Pons (tissue), 1 donor: Measurements from ENCODE around the gene SPATA12.
"Not testable (repeated sequence)": the region's sequence is repeated elsewhere in the genome, so short reads cannot be mapped to it uniquely, and the experiment has no call there.

ENCODE experiments used
- DNase-seq: peaks from one replicate; pipeline ENCODE4 v3.0.0-alpha.2; 2016; ENCODE audit warnings: low spot score

Gene SPATA12

DNA sequence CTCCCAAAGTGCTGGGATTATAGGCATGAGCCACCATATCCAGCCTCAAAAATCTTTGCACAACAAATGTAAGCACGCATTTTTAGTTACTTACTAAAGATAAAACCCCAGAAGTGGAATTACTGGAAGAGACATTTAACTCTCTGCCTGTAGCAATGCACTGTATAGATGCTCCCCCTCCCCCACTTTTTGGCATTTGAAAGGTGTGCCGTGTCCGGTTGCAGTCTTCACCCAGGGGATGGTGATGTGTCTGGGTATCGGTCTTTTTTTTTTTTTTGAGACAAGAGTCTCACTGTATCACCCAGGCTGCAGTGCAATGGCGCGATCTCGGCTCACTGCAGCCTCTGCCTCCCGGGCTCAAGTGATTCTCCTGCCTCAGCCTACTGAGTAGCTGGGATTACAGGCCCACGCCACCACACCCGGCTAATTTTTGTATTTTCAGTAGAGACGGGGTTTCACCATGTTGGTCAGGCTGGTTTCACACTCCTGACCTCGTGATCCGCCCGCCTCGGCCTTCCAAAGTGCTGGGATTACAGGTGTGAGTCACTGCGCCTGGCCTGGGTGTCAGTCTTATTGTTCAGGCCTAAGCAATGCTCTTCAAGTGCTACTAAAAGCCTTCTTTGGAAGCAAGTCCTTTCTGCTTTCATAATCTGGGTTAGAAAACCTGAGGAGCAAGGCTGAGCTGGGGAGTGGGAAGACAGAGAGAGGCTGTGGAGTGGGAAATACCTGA is 23.0 kb downstream of the SPATA12 start:
- not testable (repeated sequence) for DNase-seq

DNA sequence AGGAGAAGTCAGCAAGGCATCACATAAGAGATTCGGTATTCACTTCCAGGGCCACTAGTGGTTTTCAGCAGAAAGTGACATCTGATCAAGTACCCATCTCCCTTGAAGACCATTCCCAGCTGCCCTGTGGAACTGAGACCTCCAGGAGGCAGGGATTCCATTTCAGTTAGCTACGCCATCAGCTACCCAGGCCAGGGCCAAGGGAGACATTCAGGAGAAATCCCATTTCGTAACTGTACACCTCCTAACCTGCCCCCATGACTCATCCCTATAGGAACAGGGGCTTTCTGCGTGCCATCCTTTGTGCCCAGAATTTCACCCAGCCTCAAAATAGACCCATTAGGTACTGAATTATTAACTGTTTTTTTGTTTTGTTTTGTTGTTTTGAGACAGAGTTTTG is 24.7 kb downstream of the SPATA12 start:
- no peak for DNase-seq

DNA sequence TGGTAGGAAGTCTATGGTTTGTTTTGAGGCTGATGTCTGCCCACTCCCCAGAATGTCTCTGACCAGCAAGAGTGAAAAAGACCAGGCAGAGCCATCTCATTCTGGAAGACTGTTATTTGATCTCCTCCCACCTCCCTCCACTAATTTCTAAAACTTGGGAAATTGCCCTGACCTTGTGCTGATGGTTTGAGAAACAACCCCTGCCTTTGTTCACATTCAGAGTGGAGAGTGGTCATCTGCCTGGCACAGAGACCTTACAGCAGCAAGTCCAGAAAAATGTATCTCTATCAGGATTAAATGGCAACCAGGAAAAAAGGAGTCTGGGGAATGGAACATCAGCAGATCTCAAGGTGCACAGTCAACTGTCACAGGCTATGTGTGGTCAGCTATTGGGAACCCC is 25.7 kb downstream of the SPATA12 start:
- peak; percentile 90 for DNase-seq

DNA sequence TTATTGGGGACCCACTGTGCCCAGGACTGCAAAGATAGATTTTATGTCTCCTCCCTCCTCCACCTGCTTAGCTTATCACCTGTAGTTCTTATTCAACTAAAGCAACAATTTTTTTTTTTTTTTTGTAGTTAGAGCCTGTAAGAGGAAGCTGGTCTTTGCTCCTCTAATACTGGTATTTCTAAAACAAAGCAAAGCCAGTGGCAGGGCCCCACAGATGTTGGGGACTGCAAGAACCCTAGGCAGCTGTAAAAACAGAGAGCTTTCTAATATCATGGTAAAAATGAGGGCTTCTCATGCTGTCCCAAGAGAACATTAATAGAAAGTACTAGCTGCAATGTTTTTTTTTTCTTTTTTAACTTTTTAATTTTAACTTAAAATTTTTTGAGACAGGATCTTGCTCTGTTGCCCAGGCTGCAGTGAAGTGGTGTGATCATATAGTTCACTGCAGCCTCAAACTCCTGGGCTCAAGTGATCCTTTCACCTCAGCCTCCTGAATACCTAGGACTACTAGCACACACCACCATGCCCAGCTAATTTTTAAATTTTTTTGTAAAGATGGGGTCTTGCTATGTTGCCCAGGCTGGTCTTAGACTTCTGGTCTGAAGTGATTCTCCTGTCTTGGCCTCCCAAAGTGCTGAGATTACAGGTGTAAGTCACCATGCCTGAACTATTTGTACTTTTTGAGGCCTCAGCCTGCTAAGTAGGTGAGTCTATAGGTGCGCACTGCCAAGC is 27.1 kb downstream of the SPATA12 start:
- DNase-seq: no peak

DNA sequence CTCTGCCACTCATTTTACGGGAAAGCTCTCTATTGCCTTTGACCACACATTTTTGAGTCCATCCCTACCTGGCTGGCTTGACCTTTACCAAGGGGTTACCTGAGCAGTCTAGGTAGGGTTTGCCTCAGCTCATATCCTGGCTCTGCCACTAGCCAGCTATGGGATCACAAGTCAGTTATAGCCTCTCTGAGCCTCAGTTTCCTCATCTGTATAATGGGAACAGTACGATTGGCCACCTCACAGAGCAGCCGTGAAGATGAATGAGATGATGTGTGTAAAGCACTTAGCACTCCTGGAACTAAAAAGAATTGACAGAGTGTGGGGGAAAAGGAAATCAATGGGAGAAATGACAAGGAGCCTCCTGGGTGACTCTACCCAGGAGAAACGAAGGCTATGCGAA is 28.0 kb downstream of the SPATA12 start:
- DNase-seq: no peak

DNA sequence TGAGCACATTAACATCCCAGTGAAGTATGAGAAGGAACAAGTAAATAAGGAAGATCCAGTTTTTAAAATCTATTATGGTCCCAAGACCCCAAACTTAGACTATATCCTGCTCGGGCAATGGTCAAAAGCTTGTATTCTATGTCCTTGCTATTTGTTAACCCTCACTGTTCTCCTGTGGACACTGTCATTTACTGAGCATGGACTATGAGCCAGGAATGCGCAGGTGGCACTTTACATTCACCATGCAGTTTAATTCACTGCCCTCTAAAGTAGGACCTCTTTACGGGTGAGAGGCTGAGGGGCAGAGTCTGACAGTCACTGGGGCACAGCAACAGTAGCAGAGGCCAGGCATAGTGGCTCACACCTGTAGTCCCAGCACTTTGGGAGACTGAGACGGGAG is 28.6 kb downstream of the SPATA12 start:
- no peak for DNase-seq

DNA sequence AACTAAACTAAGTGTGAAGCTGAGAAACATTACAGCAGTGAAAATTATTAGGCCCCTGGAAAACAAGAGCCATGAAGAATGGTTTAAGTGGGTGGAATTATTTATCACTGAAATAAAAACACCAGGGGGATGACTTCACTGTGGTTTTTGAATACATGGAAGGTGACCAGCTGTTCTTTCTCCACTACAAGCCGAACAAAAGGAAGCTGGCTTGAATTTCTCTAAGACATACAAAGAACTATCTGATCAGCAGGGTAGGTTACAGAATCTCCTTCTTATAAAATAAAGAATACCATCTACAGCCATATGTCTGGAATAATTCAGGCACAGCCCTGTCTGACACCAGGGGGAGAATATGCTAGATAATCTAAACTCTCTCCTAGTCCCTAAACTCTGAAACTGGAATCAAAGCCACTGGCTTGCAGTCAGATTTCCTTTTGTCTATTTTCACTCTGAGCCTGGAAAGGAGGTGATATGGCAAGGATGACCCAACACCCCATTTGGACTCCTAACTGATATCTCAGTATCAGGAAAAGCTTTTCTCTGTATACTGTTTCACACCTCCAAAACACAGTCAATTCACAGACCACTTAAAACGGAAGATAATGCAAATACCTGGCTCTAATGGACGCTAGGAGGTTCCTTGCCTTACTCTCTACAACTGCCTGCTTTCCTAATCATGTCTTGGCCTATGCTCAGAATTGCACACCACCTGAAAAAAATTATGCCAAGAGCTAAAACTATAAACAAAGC is 31.2 kb downstream of the SPATA12 start:
- no peak for DNase-seq

DNA sequence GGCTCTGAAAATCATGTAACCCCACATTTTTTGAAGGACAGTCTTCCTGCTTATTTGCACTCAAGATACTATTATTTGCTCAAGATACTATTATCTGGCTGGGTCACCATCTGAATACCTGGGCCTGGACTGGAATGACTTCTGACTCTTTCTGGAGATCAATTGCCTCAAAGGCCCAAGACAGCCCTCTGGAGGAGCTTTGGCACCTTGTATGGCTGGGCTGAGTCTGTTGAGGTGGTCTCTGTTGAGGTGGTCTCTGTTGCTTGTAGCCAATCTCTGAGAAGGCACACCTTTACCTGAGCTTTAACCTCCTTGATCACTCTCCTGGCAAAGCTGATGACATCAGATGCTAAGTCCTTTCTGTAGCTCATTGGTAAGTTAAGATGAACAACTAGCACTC is 33.0 kb downstream of the SPATA12 start:
- no peak for DNase-seq

DNA sequence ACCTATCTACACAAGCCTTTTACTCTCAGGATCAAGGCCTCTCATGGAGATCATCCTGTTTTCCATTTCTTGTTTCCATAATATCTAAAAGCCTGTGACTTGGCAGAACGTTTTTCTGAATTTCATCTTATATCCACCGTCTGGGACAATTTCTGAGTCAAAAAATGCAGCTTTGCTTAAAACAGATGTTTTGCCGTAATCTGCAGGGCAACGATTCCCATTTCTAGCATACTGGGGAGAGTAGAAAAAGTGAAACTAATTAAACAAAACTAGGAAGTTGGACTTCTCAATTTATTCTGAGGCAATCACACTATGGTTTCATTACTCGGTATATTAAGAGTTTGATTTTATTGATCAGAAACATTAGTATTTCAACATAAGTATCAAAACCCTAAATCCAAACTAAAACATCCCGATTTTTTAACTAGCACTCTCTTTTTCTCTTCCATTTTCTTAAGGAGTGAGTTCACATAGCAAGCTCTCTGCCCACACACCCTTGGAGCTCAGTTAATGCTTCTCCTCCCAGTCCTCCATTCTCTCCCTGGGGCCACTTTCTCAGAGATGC is 33.6 kb downstream of the SPATA12 start:
- no peak for DNase-seq

DNA sequence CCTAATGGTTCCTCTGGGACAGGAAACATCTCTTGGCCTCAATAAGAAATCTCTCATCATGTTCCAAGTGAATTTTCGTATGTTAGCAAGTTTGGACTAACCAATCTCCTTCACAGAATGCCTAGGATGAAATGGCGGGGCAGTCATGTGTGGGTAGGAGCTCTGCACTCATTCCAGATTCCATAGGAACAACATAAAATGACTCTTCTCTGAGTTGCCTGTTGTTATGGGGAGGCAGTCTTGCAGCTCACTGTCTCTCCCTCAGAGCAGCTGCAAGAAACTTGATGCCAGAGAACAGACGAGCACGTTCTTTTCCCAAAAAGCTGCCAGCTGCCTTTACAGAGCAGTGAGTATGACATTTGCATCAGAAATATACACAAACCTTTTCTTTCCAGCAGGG is 34.1 kb downstream of the SPATA12 start:
- DNase-seq: no peak

DNA sequence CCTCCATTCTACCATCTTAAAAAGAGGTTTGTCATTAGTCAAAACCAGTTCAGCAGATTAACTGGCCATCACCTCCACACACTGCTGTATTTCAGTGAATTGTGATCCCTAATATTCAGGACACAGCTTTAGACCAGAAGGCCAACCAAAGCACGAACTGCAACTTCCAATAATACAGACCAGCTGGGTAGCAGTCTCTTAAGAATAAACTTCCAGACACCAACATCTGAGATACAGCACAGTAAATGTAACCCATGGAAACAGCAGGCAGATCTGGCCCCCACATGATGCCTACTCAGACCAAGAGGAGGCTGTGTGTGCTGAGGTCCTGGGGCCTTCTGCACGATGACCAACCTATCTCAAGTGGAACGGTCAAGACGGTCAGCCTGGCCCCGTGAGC is 34.9 kb downstream of the SPATA12 start:
- DNase-seq: no peak

DNA sequence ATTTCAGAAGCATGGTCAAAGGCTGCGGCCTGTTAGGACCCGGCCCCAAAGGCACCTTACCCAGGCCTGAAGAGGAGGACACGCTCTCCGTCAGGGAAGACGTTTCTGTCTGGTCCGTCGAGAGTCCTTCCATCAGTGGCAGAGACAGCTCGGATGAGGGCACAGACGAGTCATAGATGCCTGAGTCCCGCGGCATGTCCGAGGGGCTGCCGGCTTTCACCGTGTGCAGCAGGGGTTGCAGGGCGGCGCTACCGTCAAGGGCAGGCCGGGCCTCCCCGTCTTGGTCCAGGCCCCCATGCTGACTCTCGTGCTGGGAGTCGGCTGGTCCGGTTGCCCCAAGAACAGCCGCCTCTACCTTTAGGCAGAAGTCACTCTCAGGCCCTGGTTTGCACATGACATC is 37.1 kb downstream of the SPATA12 start:
- DNase-seq: no peak

DNA sequence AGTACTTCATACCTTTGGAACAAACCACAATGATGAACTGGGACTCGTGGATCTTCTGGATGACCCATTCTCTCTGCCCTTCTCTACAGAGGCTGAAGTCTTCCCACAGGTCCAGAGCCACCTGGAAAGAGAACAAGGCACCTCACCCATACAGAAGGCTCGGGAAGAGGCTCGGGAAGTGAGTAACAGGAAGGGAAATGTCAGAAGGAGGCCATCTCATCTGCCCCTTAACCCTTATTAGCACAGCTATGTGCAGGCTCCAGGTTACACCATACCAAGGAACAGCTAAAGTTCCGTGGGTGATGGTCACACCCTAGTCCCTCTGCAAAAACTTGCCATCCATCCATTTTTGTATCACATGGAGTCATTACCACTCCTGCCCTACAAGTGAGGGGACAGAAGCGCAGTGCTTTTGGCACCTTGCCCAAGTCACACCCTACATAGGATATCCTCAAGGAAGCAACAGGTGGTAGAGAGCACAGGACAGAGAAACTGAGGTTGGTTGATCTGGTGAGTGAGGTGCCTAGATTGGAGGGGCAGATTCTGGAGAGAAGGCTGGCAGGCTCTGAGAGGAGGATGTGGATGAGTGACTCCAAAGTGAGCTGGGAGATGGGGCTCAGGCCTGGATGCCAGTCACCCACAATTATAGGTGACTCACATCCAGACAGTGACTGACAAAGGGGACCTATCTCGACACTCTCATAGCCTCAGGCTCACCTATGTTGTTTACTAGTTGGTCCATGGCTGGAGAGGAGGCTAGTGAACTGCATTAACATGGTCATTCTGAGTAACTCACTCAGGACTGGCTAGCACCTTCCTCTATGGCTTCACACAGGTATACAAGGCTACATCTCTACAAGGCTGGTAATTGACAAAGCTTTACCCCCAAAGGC is 38.2 kb downstream of the SPATA12 start:
- no peak for DNase-seq

DNA sequence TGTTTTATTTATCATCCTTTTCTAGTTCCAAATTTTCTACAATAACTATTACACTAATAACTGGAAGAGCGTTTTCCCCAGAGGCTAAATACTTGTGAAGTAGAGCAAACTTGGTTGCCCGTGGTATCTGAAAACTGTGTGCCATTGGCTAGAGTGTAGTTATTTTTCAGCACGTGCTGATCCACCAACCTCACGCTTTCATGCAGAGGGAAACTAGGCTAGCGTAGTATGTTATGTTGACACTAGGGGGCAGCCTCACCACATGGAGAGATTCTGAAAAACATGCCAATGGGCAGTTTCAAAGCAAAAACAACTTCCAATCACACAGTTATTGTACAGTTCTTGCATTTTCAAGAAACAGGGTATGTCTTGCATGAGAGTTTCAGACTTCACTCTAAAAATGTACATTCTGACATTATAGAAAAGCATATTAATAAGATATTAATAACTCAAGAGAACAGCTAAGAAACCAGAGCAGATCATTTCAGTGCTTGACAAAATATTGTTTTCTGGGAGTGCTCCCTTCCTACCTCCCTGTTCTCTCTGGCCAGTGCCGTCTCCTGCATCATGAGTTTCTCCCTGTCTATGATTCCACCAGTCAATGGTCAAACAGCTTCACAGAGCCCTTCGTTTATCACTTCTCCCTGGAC is 39.7 kb downstream of the SPATA12 start:
- peak; percentile 86 for DNase-seq

DNA sequence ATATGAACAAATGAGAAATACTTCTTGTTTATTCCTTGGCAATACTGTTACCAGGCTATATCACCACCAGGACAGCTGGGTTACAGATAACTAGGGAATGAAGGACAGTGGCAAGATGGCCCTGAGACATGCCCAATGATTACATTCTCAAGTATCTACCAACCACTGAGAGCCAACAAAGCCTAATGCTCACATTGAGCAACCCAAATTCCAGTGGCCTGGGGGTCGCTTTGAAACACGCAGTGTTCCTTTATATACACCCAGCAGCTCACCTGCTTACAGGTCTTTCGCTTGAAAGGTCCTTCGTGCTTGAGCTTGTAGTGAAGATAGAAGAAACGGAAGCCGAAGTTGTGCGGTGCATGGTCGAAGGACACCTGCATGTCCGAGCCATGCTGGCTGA is 45.1 kb downstream of the SPATA12 start:
- DNase-seq: no peak

DNA sequence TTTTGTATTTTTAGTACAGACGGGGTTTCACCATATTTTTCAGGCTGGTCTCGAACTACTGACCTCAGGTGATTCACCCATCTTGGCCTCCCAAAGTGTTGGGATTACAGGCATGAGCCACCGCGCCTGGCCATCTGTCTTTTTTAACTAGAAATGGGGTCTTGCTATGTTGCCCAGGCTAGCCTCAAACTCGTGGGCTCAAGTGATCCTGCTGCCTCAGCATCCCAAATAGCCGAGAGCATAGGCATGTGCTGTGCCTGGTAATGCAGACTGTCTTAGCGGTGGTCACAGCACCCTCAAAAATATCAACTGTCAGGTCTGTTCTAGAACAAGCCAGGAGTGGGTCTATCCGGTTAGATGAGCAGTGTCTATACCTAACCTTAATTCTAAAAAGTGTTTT is 48.2 kb downstream of the SPATA12 start:
- no peak for DNase-seq

DNA sequence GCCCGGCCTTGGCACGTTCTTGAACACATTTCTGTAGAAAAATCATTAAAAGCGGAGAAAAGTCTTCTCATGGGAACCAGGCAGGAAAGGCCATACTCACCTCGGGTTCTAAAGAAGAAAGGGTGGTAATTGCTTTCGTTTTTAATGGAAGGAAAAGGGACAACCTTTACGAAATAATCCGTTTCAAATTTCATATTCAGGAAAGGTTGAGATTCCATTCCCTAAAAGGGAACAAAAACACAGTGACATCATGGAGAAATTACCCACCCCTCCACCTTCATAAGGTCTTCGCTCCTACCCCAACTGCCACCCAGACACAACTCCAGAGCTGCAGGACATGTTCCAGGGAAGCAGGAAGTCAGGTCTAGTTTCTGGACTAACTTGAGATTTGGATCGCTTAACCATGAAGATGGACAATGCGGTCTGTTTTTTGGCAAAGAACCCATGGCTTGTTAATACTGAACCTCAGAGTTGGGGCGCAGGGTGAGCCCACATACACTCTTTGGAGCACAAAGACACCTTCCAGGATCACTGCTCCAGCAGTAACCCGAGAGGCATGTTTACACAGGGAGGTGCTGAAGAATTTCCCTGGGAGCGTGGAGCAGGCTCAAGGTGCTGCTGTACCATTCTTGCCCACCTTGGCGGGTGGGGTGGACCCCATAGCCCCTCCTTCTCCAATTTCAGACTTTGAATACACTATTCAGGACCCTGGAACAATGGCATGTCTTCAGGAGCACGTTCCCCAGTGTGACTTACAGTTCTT is 49.2 kb downstream of the SPATA12 start:
- no peak for DNase-seq

DNA sequence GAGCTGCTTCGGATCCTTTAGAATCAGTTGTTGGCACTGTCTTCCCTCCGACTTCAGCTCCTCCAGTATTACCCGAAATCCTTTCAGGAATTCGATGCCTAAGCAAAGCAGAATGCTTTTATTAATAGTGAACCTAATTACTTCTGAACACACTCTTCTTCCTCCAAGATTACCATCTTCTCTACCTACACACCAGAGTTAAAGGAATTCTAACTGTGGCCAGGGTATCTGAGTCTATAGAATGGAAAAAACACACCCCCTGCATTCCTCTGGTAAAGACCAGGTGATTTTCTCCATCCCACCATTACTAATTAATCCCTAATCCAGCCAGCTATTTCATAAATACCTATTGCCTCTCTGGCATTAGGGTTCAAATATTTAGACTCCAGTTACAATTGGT is 49.8 kb downstream of the SPATA12 start:
- DNase-seq: no peak

DNA sequence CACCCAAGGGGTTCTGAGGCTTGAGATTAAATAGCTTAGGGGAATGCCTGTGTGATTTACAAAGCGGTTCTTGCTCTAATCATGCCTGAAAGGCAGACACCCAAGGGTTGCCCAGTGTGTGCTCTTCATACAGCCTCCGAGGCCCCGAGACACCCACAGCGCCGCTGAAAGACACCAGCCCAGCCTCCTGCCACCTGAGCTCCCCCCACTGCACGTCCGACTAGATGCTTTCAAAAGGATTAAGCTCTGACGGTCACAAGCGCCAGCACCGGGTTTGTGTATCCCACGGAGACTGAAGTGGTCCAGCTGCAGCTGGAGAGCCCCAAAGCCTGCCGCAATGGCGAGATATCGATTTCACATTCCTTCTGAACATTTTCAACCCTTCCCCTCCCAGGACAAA is 50.3 kb downstream of the SPATA12 start:
- no peak for DNase-seq

DNA sequence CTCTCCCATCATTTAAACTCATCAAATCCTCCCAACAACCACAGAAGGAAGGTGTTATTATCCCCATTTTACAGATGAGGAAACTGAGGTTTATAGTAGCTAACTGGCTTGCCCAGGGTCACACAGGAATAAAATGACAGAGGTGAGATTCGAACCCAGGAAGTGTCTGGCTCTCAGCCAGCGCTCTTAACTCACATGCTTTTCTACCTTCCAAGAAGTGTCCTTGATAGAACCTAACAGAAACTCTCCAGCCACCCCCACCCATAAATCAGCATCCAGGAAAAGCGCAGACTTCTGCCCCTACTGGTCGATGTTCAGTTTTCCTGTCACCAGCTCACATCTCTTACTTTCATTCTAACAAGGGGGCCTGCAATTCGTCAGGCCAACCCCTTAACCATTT is 51.7 kb downstream of the SPATA12 start:
- DNase-seq: no peak
